ENCODE measurements around the gene SERF1A. TPM values are rescaled to one million over a fixed set of nuclear protein-coding genes. Genes with fewer than 3 reads are reported as not detected.
"Not testable (repeated sequence)": the region's sequence is repeated elsewhere in the genome, so short reads cannot be mapped to it uniquely, and the experiment has no call there.

SERF1A gene
- total and polyA plus RNA-seq, 2 experiments from 2014 or later, result 9.2 to 15.3 TPM

DNA sequence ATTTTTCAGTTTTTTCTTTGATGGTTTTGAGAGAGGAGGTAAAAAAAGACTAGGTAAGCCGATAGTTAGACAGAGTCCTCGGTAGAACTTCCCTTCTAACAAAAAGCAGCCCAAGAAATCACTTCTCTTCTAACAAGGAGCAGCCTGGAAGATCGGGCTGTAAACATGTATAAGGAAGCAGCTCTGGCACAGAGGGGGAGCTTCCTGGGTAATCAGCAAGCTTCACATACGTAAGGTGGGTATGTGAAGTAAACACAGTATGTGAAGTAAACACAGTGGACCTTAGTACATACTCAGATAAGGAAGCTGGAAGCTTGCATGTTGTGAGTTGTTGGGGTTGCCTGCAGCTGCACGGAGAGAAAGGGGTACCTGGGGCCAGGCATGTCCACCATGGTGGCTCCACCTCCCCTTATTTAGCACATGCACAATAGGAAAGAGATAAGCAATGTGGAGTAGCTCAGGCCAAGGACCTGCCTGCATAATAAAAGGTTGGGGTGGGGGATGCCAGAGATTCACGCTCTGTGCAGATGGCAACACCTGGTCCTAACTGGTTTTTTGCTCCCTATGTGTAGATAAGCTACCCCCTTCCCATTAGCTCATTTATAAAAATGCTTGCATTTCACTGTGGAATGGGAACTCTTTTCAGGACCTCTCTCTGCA lies 31.4 kb downstream of the SERF1A start:
- H3K9me3 ChIP-seq (ENCODE audit: low read depth), result not testable (repeated sequence)

DNA sequence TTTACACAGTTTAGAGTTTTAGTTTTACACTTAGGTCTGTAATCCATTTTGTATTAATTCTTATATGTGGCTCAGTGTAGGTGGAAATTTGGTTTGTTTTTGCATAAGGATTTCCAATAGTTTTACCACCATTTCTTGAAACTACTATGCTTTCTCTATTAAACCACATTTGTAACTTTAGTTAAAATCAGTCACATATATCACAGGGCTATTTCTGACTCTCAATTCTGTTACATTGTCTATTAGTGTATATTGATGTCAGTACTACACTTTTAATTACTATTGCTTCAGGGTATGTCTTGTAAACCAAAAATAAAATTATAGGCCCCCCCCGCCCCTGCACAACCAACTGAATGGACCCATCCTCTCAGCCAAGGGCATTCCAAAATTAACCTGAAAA lies 32.1 kb downstream of the SERF1A start:
- H3F3A ChIP-seq (ENCODE audit: insufficient read depth); H3K27ac ChIP-seq; H3K9me2 ChIP-seq (ENCODE audit: insufficient read depth); H2AFZ ChIP-seq; DNase-seq; H4K20me1 ChIP-seq (ENCODE audit: insufficient read depth); H3K79me2 ChIP-seq (ENCODE audit: insufficient read depth); H3K9ac ChIP-seq; H3K27me3 ChIP-seq (replicated peaks; ENCODE audit: insufficient read depth); H3K36me3 ChIP-seq (ENCODE audit: low read depth); H3K4me3 ChIP-seq; H3K4me1 ChIP-seq (ENCODE audit: insufficient read depth); H3K4me2 ChIP-seq (ENCODE audit: unreplicated experiment); H3K9me3 ChIP-seq (ENCODE audit: low read depth); in situ Hi-C loops (cut with MboI): not testable (repeated sequence)
- WGBS, 2 experiments (ENCODE audit: low coverage in 1 of 2, low lambda C conversion rate in 2 of 2, missing lambda C conversion rate in 2 of 2), result no CpG with 5 or more reads among the region's 1 CpG

More for the DNA sequence above, 31.4 kb downstream of the SERF1A start:
- H3K36me3 ChIP-seq (ENCODE audit: low read depth); H3K79me2 ChIP-seq (ENCODE audit: insufficient read depth); H3K4me2 ChIP-seq (ENCODE audit: unreplicated experiment); H3K27me3 ChIP-seq (replicated peaks; ENCODE audit: insufficient read depth); H3F3A ChIP-seq (ENCODE audit: insufficient read depth); in situ Hi-C loops (cut with MboI); H3K9me2 ChIP-seq (ENCODE audit: insufficient read depth); H3K4me1 ChIP-seq (ENCODE audit: insufficient read depth); H3K27ac ChIP-seq; DNase-seq; H4K20me1 ChIP-seq (ENCODE audit: insufficient read depth); H2AFZ ChIP-seq; H3K9ac ChIP-seq; H3K4me3 ChIP-seq: not testable (repeated sequence)
- no CpG with 5 or more reads among the region's 6 CpGs for WGBS, 2 experiments (ENCODE audit: low coverage in 1 of 2, low lambda C conversion rate in 2 of 2, missing lambda C conversion rate in 2 of 2)

DNA sequence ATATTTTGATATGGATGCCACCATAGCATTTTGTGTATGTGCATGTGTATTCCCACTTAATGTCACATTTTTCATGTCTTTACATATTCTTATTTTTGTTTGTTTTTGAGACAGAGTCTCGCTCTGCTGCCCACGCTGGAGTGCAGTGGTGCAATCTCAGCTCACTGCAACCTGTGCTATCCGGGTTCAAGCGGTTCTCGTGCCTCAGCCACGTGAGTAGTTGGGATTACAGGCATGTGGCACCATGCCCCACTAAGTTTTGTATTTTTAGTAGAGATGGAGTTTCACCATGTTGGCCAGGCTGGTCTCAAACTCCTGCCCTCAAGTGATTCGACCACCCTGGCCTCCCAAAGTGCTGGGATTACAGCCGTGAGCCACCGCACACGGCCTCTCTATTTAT lies 52.6 kb downstream of the SERF1A start:
- no CpG with 5 or more reads among the region's 10 CpGs for WGBS, 2 experiments (ENCODE audit: low coverage in 1 of 2, low lambda C conversion rate in 2 of 2, missing lambda C conversion rate in 2 of 2)
- in situ Hi-C loops (cut with MboI); H3K4me2 ChIP-seq (ENCODE audit: unreplicated experiment); H3K27ac ChIP-seq; H3K9me3 ChIP-seq (ENCODE audit: low read depth); H3F3A ChIP-seq (ENCODE audit: insufficient read depth); H3K4me3 ChIP-seq; H3K27me3 ChIP-seq (replicated peaks; ENCODE audit: insufficient read depth); H4K20me1 ChIP-seq (ENCODE audit: insufficient read depth); DNase-seq; H3K36me3 ChIP-seq (ENCODE audit: low read depth); H3K9ac ChIP-seq; H3K79me2 ChIP-seq (ENCODE audit: insufficient read depth); H2AFZ ChIP-seq; H3K9me2 ChIP-seq (ENCODE audit: insufficient read depth); H3K4me1 ChIP-seq (ENCODE audit: insufficient read depth): not testable (repeated sequence)

Small RNA genes lying within 50 kb of the gene (small RNA-seq; reads per million reads assigned to genes)
- not detected for gene CDH12P1 (ENCODE audit: low read depth, low replicate concordance)

Other genes with a start within 250 kb of the SERF1A start
- gene SMN1, start 24.4 kb downstream of the SERF1A start, total RNA-seq (2014; rRNA removed; shearing (Covaris generic)), result 31.8 and 35.0 TPM in 2 replicates
- gene SMN1, start 24.4 kb downstream of the SERF1A start, polyA plus RNA-seq (2016; fragmentation: Nextera tagmentation; extraction: Ambion mirVana), result 51.5 and 51.6 TPM in 2 replicates
- 3.4 and 6.3 TPM in 2 replicates for gene NAIP, start 124.7 kb downstream of the SERF1A start, total RNA-seq (2014; rRNA removed; shearing (Covaris generic))
- gene NAIP, start 124.7 kb downstream of the SERF1A start, polyA plus RNA-seq (2016; fragmentation: Nextera tagmentation; extraction: Ambion mirVana), result 2.4 and 2.8 TPM in 2 replicates
- 20.0 and 23.4 TPM in 2 replicates for gene GTF2H2, start 167.0 kb downstream of the SERF1A start, total RNA-seq (2014; rRNA removed; shearing (Covaris generic))
- gene GTF2H2, start 167.0 kb downstream of the SERF1A start, polyA plus RNA-seq (2016; fragmentation: Nextera tagmentation; extraction: Ambion mirVana), result 20.7 and 22.0 TPM in 2 replicates